HG02943 (cell line): ENCODE data around the gene ZFP3.
"Not testable (repeated sequence)": the region's sequence is repeated elsewhere in the genome, so short reads cannot be mapped to it uniquely, and the experiment has no call there.

ENCODE experiments used
- ATAC-seq: cut with Tn5 transposase; IDR thresholded peaks from one replicate; pipeline ENCODE4 v1.9.1; 2021; ENCODE audit warnings: mild to moderate bottlenecking, low read depth, moderate library complexity; ENCODE audit not compliant: unreplicated experiment

The ZFP3 gene

DNA sequence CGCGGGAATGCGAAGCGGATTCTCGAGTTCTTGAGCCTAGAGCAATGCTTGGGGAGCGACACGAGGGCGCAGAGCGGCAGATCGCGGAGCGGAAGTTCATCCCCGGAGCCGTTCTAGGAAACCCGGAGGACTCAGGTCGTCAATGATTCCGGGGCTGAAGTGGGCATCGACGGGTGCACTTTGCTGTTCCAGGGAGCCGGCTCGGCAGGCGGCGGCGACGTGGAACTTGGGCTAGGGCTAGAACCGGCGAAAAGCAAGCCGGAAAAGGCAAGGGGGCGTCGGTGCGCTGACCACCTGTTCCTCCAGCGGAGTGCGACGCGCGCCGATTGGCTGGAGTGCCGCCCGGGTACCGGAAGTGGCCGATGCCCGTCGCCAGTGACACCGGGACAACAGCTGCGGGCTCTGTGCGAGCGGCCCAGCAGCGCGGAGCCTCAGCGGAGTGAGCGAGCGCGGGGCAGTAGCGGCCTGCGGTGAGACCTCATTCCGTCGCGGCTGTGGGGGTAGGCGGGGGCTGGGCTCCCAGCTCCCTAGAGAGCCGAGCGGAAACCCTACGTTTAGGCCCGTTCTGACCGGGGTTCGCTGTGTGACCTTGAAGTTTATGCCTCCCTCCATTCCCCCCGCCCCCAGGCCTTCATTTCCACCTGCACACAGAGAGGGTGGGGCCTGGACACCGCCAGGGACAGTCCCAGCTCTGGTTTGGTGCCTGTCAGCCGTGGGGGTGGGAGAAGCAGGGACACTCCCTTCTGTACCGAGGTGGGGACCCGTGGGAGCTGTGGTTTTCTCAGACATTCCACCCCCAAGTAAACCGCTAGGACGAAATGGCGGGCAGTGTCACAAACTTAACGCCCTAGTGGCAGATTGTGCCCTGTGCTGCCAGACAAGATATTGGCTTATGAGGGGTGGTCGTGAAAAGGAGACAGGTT, at the start of gene ZFP3:
Gene ZFP3, plus strand, starts transcription at position 362 of the 923 bp plus-strand sequence. CDS start 13,038 bp downstream, outside the sequence.
- peak; percentile 74 for ATAC-seq

DNA sequence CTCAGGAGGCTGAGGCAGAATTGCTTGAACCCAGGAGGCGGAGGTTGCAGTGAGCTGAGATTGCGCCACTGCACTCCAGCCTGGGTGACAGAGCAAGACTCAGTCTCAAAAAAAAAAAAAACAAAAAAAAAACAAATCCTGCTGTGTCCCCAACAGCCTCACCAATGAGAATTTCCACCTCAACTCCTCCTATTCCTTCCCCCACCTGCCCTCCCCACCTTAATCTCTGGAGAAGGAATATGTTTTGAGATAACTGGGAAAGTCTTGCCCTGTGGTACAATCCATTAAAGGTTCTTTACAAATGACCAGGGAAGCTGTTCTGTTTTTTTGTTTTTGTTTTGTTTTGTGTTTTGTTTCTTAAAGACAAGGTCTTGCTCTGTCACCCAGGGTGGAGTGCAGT, 48.1 kb upstream of the ZFP3 start:
- not testable (repeated sequence) for ATAC-seq

DNA sequence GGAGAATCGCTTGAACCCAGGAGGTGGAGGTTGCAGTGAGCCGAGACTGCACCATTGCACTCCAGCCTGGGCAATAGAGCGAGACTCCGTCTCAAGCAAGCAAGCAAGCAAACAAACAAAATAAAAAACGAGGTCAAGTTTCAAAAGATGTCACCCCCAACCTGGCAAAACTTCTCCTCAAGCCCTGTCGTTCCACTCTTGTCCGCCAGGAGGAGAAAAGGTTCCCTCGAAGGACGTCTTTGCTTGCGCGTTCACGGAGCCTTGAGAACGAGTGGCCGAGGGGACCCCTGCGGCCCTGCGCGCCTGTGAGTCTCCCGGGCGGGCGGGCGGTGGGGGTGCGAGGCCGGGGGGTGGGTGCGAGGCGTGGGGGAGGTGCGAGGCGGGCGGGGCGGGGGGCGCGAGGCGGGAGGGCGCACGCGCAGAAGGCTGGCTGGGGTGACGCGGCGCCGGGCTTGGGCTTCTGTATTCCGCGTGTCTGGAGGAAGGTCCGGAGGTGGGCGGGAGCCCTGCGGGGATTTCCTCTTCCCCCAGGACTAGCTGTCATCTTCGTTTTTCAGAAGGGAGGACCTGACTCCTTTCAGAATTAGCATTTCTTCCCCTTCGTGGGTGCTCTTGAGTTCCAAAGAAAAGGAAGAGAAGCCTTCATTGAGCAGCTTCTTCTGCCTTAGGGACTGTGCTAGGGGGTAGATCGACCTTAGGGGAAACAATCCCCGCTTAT, 46.7 kb upstream of the ZFP3 start:
- ATAC-seq = no peak

DNA sequence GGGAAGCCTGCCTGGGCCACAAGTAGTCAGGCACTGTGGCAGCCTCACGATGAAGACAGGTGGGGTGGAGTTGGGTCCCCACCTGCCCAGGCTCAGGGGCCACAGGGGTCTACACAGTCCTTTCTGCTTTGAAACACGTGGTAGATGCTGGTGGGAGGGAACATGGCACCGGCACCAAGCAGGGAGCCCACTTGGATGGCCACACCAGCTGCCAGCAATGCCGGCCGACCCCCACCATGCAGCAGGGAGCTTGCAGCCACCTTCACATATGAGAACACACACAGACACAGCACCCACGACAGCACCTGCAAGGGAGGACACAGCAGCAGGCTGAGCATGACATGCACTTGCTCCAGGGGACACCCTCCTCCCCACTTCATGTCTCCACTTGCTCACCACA, 45.4 kb upstream of the ZFP3 start:
- no peak for ATAC-seq

DNA sequence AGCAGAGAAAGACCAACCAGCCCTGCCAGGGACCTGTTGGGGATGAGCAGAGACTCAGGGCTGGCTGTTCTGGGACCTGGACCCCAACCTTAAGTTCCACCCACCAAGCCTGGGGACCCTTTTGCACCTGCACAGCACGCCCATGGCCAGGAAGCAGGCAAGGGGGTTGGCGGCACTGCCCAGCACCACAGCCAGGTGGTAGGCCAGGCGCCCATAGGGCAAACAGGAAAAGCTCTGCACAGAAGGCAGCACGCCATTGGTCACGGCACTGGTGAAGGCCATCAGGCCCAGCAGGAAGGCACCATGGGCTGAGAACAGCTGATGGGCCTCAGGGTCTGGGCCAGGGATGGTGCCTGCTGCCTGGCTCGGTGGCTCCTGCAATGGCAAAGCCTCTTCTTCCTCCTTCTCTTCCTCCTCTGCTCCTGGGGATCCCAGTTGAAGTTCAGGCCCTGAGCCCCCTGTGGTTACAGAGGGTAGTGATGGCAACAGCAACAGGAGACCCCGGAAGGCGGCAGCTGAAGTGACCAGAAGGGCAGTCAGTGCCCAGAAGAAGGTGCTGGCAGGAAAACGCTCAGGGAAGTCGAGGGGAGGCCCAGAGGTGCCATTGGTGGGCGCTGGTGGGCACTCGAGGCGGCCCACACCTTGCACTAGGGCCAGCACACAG, 44.8 kb upstream of the ZFP3 start:
- no peak for ATAC-seq

DNA sequence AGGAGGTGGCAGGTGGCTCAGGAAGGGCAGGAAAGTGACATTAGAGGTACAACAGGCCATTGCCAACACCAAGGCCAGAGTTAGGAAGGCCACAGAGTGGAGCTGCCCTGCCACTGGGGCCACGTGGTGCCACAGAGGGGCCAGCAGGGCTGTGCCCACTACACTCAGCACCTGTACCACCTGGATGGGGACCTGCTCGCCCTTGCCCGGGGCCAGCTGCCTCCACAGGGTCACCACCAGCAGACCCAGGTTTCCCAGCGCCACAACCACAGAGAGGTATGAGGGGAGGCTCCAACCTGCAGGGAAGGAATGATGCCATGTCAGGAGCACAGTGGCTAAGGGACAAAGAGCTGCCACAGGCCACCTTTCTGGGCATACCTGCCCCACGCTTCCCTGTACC, 44.2 kb upstream of the ZFP3 start:
- no peak for ATAC-seq

DNA sequence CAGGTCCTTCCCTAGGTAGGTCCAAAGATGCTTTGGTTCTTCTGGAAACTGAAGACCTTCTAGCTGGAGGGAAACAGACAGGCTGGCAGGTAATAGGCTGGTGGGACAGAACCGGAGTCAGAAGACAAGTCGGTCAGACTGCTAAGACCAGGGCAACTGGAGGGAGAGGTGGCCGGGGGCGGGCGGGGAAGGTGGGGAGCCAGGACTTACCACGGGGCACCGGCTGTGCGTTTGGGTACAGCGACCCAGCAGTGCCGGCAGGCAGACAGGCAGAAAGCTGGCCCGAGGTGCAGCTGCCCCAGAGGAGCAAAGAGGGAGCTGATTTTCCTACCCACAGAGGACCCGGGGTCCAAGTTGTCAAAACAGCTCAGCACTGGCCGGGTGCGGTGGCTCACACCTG, 43.6 kb upstream of the ZFP3 start:
- no peak for ATAC-seq

DNA sequence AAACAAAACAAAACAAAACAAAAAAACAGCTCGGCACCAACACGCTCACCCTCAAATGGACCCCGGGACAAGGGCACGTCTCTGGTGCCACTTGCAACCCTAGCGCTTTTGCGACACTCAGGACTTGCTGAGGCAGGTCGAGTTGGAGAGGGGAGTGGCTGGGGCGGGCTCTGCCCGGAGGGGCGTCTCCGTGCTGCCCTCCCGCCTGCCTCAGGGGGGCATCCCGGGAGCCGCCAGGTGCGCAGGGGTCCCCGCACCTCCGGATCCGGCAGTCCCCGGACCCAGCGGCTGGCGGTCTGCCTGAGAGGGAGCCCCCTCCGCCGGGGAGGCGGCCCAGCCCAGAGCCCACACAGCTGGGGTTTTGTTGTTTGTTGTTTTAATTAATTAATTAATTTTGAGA, 43.0 kb upstream of the ZFP3 start, which contains the start of gene SLC52A1:
Gene SLC52A1, minus strand, starts transcription at position 112 of the 400 bp plus-strand sequence. CDS start 820 bp downstream, outside the sequence.
- no peak for ATAC-seq

DNA sequence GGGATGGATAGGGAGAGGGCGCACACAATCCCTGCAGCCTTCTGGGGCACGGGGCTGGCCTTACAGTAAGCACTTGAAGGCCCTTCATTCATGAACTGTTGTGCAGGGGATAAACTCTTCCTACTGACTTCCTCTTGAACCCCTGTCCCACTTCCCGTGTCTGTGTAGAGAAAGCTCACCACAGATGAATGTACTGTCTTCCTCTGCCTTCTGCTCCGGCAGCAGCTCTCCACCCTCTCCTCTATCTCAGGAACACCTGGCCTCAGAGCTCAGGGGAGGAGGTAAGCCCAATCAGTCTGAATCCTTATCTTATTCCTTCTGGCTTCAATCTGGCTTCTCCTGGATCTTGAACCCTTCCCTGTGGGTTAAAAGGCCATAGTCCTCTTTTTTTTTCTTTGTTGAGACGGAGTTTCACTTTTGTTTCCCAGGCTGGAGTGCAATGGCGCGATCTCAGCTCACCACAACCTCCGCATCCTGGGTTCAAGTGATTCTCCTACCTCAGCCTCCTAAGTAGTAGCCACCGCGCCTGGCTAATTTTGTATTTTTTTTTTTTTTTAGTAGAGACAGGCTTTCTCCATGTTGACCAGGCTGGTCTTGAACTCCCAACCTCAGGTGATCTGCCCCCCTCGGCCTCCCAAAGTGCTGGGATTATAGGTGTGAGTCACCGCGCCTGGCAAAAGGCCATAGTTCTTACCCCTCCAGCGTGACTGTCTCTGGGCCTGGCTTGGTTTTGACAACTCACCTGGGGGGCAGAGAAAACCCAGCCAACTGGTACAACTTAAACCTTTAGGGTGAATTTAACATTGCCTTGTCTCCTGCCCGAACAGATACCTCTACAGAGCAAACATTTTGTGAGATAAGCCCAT, 35.9 kb upstream of the ZFP3 start:
- no peak for ATAC-seq

DNA sequence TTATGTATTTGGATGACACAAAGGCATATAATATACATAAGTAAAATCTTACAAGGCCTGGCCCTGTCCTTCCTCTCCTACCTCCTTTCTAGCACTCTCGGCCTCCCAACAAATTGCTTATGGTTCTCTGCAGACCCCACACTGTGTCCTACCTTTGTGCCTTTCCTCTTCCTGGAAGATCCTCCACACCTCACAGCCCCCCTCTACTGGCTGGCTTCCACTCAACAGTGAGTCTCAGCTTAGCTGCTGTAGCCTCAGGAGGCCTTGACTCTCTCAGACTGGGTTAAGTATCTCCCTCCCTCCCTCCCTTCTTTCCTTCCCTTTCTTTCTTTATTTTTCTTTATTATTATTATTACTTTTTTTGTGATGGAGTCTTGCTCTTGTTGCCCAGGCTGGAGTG, 34.7 kb upstream of the ZFP3 start:
- no peak for ATAC-seq

DNA sequence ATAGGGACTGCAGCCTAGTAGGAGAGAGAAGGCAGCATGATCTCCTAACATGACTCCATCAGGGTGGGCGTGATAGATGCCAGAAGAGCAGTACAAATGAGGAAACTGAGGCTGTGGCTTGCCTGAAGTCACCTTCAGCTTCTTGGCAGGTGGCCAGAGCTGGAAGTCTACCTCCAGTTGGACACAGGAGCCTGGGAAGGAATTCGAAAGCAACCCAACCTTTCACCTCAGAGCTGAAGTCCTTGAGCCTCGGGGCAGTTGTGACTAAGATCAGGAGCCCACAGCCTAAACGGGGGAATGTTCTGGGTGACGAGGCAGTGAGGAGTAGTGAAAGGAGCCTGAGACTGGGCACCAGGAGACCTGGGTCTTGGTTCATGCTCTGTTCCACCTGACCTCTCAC, 33.6 kb upstream of the ZFP3 start:
- no peak for ATAC-seq

DNA sequence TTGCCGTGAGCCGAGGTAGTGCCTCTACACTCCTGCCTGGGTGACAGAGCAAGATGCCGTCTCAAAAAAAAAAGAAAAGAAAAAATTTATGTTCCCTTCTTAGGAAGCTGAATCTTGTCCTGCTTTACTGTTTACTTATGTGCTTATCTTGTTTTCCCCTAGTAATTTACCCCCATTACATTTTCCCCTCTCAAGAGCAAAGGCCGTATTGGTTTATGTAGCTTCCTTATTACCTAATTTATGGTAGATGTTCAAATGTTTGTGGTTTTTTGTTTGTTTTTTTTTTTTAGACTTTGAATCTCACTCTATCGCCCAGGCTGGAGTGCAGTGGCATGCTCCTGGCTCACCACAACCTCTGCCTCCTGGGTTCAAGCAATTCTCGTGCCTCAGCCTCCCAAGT, 32.8 kb upstream of the ZFP3 start:
- ATAC-seq = no peak

DNA sequence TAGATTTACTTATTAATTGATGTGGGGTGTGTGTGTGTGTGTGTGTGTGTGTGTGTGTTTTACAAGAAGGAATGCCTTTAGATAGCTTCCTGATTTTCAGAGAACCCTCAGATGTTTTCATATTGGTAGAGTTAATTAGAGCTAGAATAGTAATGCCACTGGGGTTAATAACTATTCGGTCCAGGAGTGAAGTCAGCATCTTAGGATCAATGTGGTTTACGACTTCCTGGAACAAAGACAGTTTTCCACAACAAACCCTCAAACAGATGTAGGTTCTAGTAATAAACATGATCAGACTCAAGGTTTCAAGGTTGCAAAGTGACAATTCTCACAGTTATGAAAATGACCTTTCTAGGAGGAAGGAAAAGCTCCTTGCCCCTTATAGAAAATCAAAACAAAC, 30.8 kb upstream of the ZFP3 start:
- no peak for ATAC-seq

DNA sequence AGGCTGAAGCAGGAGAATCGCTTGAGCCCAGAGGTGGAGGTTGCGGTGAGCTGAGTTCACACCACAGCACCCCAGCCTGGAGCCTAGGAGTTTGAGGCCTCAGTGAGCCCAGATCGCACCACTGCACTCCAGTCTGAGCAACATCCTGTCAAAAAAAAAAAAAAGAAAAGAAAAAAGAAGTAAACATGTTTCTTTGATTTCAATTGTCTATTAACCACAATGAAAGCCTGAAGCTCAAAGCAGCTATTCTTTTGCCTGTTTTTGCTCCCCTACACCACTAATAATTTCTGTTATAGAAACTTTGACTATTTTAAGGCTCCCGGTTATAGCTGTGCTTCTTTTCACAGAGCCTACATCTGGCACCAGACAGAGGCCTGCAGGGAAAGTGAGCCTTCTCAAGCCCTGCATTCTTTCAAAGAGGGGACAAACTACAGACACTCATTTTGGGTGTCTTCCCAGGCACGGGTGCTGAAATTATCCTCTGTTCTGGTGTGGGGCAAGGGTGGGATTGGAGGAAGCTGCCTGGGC, 28.9 kb upstream of the ZFP3 start:
- ATAC-seq = no peak

DNA sequence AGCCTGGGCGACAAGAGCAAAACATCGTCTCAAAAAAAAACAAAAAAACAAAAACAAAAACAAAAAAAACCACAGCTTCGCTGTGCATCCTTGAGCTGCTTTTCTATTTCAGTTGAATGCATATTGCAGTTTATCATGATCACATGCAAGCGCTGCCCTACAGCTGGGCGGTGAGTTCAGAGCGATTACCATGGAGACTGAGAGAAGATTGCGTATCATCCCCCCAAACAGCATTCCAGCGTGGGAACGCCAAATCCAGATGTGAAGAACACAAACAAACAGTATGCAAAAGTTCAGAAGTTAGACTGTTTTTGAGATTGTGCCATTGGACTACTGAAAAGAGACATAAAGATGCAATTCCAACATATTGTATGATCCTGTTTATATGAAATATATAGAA, 28.0 kb upstream of the ZFP3 start:
- no peak for ATAC-seq

DNA sequence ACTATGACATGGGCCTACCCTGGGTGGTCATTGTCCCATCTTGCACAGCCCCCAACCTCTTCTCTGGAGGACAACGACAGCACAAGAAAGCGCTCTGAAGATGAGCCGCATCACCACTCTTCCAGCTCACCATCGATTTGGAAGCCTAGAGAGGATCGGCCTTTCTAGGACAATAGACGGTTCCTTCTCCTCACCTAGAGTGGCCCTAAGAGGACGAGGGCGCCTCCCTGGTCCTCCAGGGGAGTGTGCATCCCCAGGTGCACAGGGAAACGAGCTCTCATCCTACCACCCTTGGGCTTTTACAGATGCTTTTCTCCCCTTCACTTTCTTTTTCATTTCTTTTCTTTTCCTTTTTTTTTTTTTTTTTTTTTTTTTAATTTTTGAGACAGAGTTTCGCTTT, 22.7 kb upstream of the ZFP3 start:
- ATAC-seq = no peak

DNA sequence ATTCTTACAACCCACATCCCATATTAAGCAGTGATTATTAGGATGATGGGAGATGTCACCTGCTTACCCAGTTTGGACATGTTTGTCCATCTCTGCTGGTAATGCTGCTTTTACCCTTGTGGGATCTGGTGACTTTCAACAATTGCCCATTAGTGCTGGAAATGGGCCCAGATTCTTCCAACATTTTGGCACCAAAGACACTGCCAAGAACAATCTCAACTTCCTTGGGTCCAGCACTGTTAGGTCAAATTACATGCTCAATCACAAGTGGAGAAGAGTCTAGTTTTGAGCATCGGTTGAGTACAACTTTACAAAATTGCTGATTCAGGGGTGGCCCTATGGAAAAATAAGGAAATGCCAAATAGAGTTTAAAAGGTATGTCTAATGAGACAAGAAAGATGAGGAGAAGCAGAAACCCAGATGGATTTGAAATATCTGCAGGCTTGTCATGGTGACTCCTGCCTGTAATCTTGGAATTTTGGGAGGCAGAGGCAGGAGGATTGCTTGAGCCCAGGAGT, 13.0 kb upstream of the ZFP3 start:
- ATAC-seq = no peak

DNA sequence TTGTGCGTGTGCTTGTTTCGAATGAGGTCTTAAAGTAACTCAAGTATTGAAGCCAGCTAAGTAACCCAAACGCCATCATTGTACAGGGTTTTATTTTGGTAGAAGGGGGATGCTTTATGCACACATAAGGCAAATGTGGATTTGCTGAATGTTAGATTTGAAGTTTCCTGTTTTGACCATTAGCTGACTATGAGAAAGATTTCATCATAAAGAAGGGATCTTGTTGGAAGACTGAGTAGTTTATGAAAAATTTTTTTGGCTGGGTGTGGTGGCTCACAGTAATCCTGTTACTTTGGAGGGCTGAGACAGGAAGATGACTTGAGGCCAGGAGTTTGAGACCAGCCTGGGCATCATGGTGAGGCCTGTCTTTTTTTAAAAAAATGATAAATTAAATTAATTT, 10.0 kb upstream of the ZFP3 start:
- ATAC-seq = no peak

DNA sequence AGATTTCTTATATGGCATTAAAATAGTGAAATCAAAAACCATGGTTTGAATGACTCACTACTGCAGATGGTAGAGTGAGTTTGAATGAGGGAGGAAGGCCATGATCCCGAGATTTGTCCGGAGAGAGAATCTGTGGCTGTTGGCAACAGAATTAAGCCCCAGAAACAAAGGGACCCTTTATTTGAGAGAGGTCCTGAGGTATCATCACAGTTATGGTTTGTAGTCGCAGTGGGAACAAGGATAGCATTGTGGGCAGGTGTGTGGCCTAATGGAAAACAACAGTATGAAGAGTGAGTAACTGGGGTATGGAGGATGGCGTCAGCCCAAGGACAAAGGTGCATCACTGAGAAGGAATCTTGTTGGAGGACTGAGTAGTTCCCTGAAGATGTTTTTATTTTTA, 8.5 kb upstream of the ZFP3 start:
- ATAC-seq = no peak

DNA sequence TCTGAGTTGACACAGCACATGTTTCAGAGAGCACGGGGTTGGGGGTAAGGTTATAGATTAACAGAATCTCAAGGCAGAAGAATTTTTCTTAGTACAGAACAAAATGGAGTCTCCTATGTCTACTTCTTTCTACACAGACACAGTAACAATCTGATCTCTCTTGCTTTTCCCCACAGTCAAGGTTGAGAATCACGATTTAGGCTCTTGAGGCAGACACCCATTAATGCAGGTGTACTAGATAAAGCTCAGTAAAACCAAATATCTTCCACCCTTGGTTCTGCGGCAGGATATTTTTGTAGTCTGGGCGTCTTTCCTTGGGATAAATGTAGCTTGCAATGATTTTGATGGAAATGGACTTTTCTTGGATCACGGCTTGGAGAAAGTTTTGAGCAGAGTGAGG, 2.8 kb upstream of the ZFP3 start:
- ATAC-seq = not testable (repeated sequence)
